Measurements from ENCODE around the gene BRIX1.

GRCh38 chr5:34897646-34898045 is 17.9 kb upstream of the BRIX1 start:
- TF ChIP-seq ELK1 (IDR thresholded peaks at IDR 0.05; ENCODE audit: borderline replicate concordance, low read depth, low read length) (no peak), POLR2A (IDR thresholded peaks at IDR 0.05; ENCODE audit: low read depth, low read length) (no peak), CTCF (conservative IDR thresholded peaks at IDR 0.05; ENCODE audit: low read depth, low read length) (no peak), CEBPB (IDR thresholded peaks at IDR 0.05; ENCODE audit: low read depth, low read length) (no peak), FOS (IDR thresholded peaks at IDR 0.05; ENCODE audit: low read depth, low read length) (no peak), MXI1 (IDR thresholded peaks at IDR 0.05; ENCODE audit: borderline replicate concordance, low read depth, low read length) (no peak), RCOR1 (IDR thresholded peaks at IDR 0.05; ENCODE audit: insufficient replicate concordance, low read length) (no peak), RFX5 (IDR thresholded peaks at IDR 0.05; ENCODE audit: low read depth, low read length) (no peak), SMC3 (IDR thresholded peaks at IDR 0.05; ENCODE audit: low read depth, low read length) (no peak), USF2 (IDR thresholded peaks at IDR 0.05; ENCODE audit: low read depth, low read length) (no peak), RAD21 (IDR thresholded peaks at IDR 0.05; ENCODE audit: low read length) (no peak)
